Adrenal gland (tissue), 5 donors: ENCODE results near the gene TOGARAM2.

ENCODE experiments used
- CTCF ChIP-seq, 6 experiments: fragments of 450-650 bp in 4 of 6; fragments of 200-600 bp in 2 of 6; sonication (generic) in 1 of 6; IDR thresholded peaks; 1 replicate in 5 of 6; 2 replicates in 1 of 6; pipeline versions ENCODE4 v1.5.1 to v1.8.0; 2016 to 2021; ENCODE audit warnings: antibody characterized with exemption in 6 of 6, mild to moderate bottlenecking in 2 of 6, moderate library complexity in 1 of 6
- POLR2A ChIP-seq, 2 donors: fragments of 450-650 bp; IDR thresholded peaks; one replicate each; pipeline ENCODE4 v1.6.1; 2017; ENCODE audit warnings: antibody characterized with exemption in 2 of 2, mild to moderate bottlenecking in 2 of 2, moderate library complexity in 1 of 2
- donor health status: DM: no; HTN: no; CAD: no.

- no peak for TF ChIP-seq CTCF (IDR thresholded peaks at IDR 0.05)
- TF ChIP-seq POLR2A (IDR thresholded peaks at IDR 0.05) = no peak
Measured at GRCh38 chr2:28981016-28981441, at the start of gene TOGARAM2.
